GM10266 (cell line): ENCODE measurements around the gene ASPHD1.
"Not testable (repeated sequence)": the region's sequence is repeated elsewhere in the genome, so short reads cannot be mapped to it uniquely, and the experiment has no call there.

ENCODE experiments used
- DNase-seq: peaks from one replicate; pipeline ENCODE4 v3.0.0; 2012; ENCODE audit errors: extremely low spot score
- TF ChIP-seq, protein P1 (sequence below): IDR thresholded peaks from 2 replicates; pipeline ENCODE4 v1.5.1; 2012; ENCODE audit warnings: mild to moderate bottlenecking, low read depth; ENCODE audit not compliant: control insufficient read depth, insufficient read depth; ENCODE audit errors: missing control alignments

The ASPHD1 gene

DNA sequence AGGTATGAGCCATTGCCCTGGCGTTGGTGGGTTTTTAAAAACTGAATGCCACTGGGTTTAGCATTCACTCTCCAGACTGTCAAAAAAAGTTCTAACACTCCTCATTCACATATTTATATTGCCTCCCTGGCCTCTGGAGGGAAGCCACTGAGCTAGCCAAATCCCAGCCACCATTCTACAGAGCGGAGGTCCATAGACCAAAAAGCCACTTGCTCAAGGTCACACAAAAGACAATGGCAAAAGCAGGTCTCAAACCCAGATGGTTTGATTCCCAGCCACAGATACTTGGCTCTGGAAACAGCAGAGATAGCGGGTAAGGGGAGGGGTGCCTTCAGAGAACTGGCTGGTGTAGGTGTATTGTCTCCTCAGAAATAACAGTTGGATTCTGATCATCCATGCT lies 19.2 kb upstream of the ASPHD1 start:
- TF ChIP-seq, protein P1, sequence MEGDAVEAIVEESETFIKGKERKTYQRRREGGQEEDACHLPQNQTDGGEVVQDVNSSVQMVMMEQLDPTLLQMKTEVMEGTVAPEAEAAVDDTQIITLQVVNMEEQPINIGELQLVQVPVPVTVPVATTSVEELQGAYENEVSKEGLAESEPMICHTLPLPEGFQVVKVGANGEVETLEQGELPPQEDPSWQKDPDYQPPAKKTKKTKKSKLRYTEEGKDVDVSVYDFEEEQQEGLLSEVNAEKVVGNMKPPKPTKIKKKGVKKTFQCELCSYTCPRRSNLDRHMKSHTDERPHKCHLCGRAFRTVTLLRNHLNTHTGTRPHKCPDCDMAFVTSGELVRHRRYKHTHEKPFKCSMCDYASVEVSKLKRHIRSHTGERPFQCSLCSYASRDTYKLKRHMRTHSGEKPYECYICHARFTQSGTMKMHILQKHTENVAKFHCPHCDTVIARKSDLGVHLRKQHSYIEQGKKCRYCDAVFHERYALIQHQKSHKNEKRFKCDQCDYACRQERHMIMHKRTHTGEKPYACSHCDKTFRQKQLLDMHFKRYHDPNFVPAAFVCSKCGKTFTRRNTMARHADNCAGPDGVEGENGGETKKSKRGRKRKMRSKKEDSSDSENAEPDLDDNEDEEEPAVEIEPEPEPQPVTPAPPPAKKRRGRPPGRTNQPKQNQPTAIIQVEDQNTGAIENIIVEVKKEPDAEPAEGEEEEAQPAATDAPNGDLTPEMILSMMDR = no peak
- DNase-seq = no peak

DNA sequence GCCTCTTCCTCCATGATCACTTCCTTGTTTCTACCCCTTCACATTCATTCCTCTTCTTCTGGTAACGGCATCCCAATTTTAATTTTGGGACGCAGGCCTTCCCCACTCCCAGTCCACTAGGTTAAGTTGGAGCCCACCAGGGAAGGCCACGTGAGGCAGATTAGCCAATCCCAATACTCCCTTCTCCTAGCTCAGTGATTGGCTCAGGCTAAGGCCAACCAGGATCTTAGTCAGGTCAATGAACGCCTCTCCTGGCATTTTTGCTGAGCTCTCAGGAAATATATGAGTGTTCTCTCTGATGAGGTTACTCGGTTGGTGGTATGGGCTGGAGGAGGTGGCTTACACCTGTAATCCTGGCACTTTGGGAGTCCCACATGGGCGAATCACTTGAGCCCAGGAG lies 16.3 kb upstream of the ASPHD1 start:
- TF ChIP-seq, protein P1 = no peak
- DNase-seq = no peak

DNA sequence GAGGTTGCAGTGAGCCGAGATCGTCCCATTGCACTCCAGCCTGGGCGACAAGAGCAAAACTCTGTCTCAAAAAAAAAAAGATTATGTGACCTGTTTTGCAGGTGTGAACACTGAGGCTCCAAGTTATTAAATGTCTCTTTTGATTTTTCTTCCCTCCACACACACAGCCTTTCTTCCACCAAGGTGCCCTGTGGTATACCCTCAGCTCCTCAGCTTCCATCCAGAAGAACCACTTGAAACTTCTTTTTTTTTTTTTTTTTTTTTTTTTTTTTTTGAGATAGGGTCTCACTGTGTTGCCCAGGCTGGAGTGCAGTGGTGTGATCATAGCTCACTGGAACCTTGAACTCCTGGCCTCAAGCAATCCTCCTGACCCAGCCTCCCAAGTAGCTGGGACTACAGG lies 10.9 kb upstream of the ASPHD1 start:
- not testable (repeated sequence) for DNase-seq

DNA sequence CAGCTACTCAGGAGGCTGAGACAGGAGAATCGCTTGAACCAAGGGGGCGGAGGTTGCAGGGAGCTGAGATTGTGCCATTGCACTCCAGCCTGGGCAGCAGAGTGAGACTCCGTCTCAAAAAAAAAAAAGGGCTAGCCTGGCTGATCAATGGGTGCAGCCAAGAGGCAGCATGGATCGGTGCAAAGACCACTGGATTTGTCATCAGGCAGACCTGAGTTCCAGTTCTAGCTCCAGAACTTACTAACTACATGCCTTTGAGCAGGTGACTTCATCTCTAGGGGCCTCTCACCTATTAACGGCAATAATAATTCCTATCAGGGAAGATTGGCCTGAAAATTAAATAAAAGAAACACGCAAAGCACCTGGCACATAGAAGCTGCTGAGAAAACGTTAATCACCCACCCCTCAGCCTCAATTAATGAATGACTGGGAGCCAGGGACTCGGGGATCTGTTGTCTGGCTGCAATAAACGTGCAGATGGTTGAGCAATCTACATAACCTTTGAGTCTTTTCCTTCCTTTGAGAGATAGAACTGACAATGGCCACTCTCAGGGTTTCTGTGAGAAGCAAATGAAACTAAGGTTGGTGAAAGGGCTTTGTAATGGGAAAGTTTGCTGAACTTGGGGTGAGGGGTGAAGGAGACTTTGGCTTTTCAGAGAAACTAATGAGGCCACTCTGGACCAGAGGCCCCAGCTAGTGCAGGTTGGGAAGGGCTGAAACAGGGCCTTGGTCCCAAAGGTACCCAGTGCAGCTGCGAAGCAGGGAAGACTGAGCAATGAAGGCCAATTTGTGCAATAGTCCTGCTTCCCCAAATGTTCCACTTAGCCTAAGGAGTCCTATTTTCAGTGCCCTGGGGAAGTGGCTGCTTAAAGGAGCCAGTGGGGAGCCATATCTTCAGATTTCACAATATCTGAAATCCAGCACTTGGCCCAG lies 8.5 kb upstream of the ASPHD1 start:
- DNase-seq = no peak
- TF ChIP-seq, protein P1 = no peak

DNA sequence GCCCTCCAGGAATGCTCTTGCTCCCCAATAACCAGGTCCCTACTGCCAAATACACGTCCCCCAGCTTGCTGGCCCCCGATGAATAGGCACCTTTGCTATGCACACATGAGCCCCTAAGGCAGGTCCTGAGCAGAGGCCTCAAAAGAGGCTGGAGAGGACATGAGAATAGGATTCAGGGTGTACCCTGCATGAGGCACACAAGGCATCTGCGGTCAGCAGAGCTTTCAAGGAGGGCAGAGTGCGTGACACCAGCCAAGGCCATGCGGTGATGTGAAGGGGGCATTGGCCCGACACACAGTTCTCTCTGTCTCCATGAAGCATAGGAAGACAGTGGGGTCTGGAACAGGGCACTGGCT lies 7.9 kb upstream of the ASPHD1 start:
- TF ChIP-seq, protein P1 = no peak
- DNase-seq = no peak

DNA sequence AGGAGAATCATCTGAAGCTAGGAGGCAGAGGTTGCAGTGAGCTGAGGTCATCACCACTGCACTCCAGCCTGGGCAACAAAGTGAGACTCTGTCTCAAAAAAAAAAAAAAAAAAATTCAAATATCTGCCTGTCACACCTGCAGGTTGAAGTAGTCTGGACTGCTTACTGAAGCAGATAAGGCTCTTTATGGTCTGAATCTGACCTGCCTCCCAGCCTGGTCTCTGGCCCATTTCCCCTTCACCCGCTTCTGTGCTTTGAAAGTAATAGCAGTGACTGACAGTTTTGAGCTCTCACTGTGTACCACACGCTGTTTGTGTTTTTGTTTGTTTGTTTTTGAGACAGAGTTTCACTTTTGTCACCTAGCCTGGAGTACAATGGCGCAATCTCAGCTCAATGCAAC lies 6.7 kb upstream of the ASPHD1 start:
- TF ChIP-seq, protein P1 = no peak
- DNase-seq = no peak

DNA sequence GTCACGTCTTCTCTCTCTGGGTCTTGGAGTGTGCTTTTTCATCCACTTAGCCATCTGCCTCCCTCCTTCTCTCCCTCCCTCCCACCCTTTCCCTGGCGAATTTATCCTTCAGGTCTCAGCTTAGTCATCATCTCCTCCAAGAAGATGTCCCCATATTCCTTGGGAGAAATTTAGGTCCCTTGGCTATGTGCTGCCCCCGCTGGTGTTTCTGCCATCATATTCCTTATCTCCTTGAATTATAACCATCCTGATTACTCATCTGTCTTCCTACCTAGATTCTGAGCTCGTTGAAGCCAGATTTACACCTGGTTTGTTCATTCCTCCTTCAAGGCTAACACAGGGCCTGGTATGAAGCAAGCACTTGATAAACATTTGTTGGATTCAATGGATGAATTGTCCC lies 5.9 kb upstream of the ASPHD1 start:
- DNase-seq = no peak
- TF ChIP-seq, protein P1 = no peak
